Activated T-cell treated with anti-CD3 and anti-CD28 coated beads for 48 hours (primary cell): ENCODE measurements around the gene EEFSEC.

ENCODE experiments used
- DNase-seq: peaks from one replicate; pipeline ENCODE4 v3.0.0-alpha.2; 2020; ENCODE audit warnings: low read depth

EEFSEC gene

DNA sequence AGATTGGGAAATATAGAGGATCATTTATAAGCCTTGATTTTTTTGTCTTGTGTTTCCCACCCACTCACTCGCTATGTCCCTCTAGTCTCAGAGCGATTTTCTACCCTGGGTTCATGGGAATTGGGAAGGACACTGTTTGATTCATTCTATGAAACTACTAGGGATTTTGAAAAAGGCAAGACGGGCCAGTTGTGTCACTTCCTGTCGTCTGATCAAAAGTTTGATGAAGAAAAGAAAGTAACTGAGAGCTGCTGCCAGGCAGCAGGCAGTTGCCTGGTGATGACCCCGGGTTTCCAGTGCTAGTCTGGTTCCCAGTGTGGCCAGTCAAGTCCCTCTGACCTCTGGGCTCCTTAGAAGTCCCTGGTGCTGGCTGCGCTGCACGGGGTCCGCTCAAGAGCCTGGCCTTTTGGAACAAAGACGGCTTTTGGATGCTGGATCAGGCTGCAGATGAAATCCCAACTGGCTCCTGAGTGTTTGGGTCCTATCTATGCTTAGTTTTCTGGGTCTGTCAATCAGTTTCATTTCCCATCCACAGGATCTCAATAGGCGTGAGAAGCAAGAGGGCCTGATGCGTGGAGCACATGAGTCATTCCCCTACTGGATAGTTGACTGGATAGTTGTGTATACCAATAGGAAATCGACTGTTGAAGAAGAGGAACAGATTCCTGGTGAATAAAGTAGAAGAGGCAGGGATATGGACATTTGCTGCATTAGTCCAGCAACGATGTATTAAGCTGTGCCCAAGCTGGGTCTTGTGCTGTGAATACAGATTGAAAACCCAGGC lies 89.7 kb downstream of the EEFSEC start:
- no peak for DNase-seq

- DNase-seq: no peak
Observed at GRCh38 chr3:128243602-128244504, 90.6 kb downstream of the EEFSEC start.

DNA sequence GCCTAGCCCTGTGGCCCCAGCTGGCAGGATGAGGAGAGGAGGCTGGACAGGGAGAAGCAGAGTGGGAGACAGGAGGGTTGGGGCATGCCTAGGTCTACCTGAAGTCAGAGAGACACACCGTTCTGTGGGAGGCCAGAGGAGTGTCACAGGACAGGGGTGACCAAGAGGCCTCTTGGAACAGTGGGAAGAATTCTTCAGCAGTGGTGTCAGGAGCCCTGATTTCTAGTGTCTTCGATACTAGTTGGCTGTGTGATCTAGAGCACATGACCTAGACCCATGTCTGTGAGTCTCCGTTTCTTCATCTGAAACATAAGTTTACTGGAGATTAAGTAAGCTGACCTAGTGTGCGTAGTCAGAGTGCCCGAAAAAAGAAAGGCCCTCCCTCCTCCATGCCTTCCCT lies 92.2 kb downstream of the EEFSEC start:
- DNase-seq: no peak

GRCh38 chr3:128247666-128248409 lies 94.6 kb downstream of the EEFSEC start:
- no peak for DNase-seq

GRCh38 chr3:128252083-128252482 lies 98.8 kb downstream of the EEFSEC start:
- no peak for DNase-seq

GRCh38 chr3:128253150-128253549 lies 99.9 kb downstream of the EEFSEC start:
- DNase-seq: no peak

- DNase-seq: no peak
Observed at GRCh38 chr3:128254066-128254590, 100.8 kb downstream of the EEFSEC start.

DNA sequence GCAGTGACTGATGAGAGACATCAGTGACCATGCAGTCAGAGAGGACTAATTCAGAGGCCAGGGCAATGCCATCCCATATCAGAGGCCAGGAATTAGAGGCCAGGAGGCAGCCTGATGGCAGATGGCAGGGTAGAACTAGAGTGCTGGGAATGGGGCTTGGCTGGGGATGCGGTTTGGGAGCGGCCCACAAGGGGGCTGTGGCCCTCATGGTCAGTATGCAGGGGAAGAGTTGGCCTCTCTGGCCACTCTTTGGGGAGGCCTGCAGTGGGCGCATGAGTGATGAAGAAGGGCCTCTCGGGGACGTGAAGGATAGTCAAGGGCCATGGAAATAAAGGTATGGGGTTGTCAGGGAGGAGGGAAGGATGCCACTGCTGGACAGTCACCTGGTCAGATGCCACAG lies 101.7 kb downstream of the EEFSEC start:
- DNase-seq: no peak

- DNase-seq: no peak
Observed at GRCh38 chr3:128256131-128256530, 102.8 kb downstream of the EEFSEC start.

DNA sequence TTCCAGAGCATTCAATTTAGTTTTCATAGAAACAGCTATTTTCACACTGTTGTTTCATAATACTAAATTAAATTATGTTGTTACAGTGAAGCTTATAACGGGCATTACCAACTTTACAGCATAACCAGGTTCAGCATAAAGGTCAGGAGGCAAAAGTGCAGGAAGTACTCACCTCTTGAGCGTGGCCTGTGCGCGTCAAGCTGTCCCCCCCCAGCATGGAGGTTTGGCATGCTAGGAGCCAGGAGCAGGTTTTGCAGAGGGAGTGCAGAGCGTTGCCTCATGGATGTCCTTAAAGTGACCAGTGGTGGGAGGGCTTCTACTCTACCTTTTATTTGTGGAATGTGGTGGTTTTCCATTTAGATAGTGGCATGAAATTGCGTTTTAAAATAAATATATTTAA lies 104.4 kb downstream of the EEFSEC start:
- DNase-seq: no peak

DNA sequence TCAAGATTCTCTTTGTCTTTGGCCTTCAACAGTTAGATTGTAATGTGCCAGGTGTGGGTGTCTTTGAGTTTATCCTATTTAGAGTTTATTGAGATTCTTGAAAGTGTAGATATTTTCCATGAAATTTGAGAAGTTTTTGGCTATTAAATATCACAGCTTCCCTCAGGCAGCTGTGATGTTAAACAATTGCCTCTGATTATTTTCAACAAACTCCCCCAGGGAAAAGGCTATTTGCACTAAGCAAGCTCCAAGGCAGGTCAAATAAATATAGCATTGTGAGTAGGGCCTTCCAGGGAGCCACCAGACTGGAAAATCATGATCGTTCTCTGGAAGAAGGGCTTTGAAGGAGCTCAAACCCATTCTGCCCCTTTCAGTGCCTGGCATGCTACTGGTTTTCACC lies 107.0 kb downstream of the EEFSEC start:
- DNase-seq: no peak

- DNase-seq: no peak
Observed at GRCh38 chr3:128262457-128262856, 109.2 kb downstream of the EEFSEC start.

- DNase-seq: no peak
Observed at GRCh38 chr3:128263118-128263517, 109.8 kb downstream of the EEFSEC start.

DNA sequence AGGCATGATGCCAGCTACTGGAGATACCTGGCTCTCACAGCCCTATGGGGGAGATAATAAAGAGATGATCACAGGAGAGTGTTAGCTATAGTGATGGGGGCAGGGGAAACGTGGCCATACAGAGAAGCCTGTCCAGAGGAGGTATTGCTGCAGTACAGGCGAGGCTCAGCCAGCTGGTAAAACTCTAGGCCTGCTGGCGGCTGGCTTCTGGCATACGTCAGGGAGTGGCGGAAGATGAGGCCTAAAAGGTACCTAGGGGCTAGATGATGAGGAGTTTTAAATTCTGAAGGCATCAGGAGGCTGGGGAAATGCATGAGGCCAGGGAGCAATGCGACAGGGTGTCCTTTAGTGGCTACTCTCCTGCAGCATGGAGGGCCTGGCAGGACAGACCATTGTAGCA lies 110.7 kb downstream of the EEFSEC start:
- DNase-seq: no peak

DNA sequence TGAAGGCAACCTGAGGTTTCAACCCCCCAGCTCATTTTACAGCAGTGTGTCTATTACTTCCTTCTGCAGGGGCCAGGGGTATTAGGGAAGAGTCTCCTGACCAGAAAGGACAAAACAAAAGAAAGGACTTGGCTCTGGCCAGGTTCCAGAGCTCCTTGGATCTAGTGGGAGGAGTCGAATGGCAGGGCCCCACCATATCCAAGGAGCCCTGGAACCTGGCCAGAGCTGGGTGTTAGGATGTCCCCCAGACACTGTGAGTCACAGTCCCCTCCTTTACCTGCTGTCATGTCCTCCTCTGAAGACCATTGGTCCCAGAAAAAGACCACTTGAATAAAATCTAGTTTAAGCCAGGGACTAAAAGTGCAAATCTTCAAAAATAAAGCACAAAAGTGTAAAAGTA lies 113.2 kb downstream of the EEFSEC start:
- DNase-seq: no peak

DNA sequence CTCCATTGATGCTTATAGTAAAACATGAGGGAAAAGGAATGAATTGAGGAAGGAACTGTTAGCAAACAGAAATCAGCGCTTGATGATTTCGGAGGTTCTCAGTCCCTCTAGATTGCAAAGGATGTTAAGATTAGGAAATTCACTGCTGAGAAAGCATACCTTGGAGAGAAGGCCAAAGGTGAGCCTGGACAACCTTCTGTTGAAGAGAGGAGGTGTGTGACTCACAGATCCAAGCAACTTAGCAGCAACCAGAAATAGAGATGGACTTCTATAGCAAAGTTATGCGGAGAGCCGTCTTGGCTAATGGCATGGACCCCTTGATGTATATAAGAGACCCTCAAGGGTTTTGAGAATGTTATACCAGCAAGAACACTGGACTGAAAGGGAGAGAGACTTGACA lies 114.3 kb downstream of the EEFSEC start:
- no peak for DNase-seq

GRCh38 chr3:128269006-128269775 lies 115.9 kb downstream of the EEFSEC start:
- DNase-seq: no peak

DNA sequence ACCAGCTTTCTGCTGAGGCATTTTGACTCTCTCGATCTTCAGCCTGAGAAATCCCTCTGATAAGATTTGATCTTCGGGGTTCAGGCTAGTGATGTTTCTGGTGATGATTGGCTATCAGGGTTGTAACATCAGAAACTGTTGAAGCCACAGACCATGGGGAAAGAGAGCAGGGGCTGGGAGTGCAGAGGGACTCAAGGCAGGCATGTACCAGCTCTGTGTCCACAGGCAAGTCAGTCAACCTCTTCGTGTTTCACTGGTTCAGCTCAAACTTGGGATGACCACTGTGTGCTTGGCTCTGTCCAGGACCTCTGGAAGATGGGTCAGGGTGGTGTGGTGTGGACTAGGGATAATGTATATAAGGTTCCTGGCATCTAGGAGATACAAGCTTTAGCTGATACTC lies 116.5 kb downstream of the EEFSEC start:
- DNase-seq: no peak

- DNase-seq: no peak
Observed at GRCh38 chr3:128270559-128271492, 117.5 kb downstream of the EEFSEC start.
